LoVo (cell line): Measurements from ENCODE around the gene EEF1AKMT2.
A peak's percentile ranks its signal among the peaks of the same experiment; 100 is the strongest.
"Not testable (repeated sequence)": the region's sequence is repeated elsewhere in the genome, so short reads cannot be mapped to it uniquely, and the experiment has no call there.

ENCODE experiments used
- DNase-seq: peaks from one replicate; pipeline ENCODE4 v3.0.0-alpha.2; 2016; ENCODE audit warnings: low spot score

Gene EEF1AKMT2

DNA sequence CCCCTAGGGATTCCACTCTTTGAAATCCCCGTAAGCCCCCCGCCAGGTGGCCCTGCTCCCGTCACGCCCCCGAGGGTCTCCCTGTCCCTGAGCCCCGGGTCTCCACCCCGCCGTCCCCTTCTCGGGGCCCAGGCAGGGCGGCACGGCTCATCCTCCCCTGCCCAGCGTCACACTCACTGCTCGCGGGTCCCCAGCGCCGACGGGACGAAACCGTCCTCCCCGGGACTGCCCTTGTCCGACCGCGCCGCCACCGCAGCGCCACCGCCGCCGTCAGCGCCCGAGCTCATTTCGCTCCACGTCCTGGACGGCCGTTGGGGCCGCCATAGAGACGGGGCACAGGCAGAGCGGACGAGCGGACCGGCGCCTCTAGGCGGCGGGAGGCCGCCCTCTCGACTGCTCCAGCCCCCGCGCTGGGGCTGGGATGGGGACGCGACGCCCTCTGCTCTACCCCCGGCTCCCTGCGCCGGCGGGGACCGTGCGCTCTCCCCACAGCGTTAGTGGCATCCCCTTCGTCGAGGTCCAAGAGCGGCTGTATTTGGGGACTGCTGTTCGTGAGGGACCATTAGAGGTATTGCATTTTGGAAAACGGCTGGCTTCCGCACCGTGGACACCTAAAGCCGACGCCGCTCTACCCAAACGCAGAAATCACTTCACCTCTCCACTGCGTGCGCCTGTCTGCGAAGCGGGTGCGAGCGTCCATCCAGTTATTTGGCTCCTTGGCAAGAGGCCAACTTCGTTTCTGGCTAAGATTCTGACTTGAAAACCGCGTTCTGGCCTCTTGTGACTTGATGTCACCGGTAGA lies at the start of gene EEF1AKMT2:
EEF1AKMT2 (minus strand) TSS at position 341 of the 802 bp plus-strand sequence; CDS start at position 287, 54 bp downstream.
- DNase-seq = peak; percentile 82

GRCh38 chr10:124837687-124838086 lies 46.0 kb upstream of the EEF1AKMT2 start:
- no peak for DNase-seq

DNA sequence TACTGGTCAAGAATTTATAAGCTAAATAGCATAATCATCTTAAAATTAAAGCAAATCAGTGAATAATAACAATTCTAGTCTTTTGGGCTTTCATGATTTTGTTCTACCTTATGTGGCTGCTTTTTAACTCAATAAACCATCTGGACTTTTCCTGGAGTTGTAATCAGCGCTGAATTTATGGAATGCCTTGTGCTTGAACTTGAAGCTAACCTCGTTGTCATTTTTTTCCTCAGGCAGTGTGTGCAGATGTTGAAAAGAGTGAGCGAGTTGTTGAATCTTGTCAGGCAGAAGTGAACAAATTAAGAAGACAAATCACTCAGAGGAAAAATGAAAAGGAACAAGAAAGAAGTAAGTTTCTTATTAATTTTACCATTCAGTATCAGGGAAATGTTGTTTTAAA lies 39.4 kb upstream of the EEF1AKMT2 start:
- no peak for DNase-seq

- DNase-seq = no peak
These were observed 38.8 kb upstream of the EEF1AKMT2 start for GRCh38 chr10:124830445-124830844.

GRCh38 chr10:124829447-124830115 lies 37.9 kb upstream of the EEF1AKMT2 start:
- no peak for DNase-seq

- peak; percentile 9 for DNase-seq
These were observed 35.8 kb upstream of the EEF1AKMT2 start for GRCh38 chr10:124827474-124827873.

DNA sequence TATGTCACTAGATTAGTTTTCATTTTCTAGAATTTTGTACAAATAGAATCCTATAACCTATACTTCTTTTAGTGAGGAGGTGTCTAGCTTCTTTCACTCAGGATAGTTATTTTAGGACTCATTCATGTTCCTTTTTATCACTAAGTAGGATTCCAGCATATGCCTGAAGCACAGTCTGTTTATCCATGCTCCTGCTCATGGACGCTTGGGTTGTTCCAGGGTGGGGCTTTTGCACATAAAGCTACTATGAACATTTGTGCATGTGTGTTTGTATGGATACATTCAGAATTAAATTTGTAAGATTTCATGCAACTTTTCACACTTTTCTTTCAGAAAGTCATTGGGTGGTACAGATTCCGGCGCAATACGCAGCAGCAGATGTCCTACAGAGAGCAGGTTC lies 34.6 kb upstream of the EEF1AKMT2 start:
- DNase-seq = no peak

- no peak for DNase-seq
These were observed 34.0 kb upstream of the EEF1AKMT2 start for GRCh38 chr10:124825702-124826101.

DNA sequence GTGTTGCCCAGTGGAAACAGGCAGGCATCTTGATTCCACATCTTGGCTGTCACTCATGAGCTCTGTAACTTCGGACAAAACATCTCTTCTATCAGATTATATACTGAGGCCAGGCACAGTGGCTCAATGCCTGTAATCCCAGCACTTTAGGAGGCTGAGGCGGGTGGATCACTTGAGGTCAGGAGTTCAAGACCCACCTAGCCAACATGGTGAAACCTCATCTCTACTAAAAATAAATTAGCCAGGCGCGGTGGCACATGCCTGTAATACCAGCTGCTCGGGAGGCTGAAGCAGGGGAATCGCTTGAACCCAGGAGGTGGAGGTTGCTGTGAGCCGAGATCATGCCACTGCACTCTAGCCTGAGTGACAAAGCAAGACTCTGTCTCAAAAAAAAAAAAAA lies 33.2 kb upstream of the EEF1AKMT2 start:
- DNase-seq = not testable (repeated sequence)

DNA sequence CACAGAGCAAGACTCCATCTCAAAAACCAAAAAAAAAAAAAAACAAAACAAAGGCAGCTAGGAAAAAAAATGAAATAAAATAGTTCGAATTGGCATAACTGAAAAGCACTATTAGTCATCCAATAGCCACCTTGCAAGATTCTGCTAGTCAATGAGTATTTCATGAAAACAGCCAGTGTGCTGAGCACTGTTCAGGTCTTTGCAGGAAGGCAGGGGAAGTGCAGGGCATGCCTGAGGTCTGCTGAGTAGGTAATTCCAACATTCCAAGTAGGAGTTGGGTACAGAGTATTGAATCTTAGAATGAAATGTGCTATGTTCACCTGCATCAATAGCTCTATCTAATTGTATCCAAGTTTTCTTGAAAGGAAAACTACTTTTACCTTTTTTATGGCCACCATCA lies 32.8 kb upstream of the EEF1AKMT2 start:
- DNase-seq = no peak

DNA sequence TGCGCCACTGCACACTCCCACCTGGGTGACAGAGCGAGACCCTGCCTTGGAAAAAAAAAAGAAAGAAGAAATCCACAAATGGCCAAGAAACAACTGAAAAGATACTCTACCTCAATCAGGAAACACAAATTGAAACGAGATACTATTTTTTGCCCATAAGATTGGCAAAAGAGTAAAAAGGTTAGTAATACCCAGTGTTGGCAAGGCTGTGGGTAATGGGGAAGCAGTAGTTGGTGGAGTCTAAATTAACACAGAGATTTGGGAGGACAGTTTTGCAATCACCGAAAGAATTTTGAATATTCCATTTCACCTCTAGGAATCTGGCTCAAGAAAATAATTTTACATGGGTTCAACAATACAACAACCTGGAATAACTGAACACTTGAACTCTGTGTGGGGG lies 29.8 kb upstream of the EEF1AKMT2 start:
- DNase-seq = no peak

- DNase-seq = no peak
These were observed 28.4 kb upstream of the EEF1AKMT2 start for GRCh38 chr10:124820121-124820520.

- no peak for DNase-seq
These were observed 10.6 kb upstream of the EEF1AKMT2 start for GRCh38 chr10:124802313-124802675.

GRCh38 chr10:124799211-124799610 lies 7.5 kb upstream of the EEF1AKMT2 start:
- DNase-seq = no peak

- no peak for DNase-seq
These were observed 7.1 kb upstream of the EEF1AKMT2 start for GRCh38 chr10:124798781-124799180.

DNA sequence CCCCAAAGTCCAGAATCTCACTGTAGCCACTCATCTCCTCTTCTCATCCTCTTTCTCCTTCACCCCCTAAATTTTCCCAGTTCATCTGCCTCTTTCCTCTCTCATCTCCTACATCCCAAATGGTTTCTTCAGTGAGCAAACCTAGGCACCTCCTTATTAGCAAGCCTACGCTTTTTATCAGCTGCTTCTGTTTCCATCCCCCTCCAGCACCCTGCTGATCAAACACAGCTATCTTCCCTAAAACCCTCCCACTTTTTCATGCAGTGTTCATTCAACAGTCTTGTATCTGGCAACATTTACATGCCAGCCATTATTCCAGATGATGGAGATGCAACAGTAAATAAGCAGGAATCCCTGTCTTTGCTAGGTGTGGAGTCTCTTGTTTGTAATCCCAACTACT lies 6.7 kb upstream of the EEF1AKMT2 start:
- DNase-seq = no peak

GRCh38 chr10:124792998-124793352 lies 1.3 kb upstream of the EEF1AKMT2 start:
- DNase-seq = no peak

- not testable (repeated sequence) for DNase-seq
These were observed 8.8 kb downstream of the EEF1AKMT2 start for GRCh38 chr10:124782900-124783299.

DNA sequence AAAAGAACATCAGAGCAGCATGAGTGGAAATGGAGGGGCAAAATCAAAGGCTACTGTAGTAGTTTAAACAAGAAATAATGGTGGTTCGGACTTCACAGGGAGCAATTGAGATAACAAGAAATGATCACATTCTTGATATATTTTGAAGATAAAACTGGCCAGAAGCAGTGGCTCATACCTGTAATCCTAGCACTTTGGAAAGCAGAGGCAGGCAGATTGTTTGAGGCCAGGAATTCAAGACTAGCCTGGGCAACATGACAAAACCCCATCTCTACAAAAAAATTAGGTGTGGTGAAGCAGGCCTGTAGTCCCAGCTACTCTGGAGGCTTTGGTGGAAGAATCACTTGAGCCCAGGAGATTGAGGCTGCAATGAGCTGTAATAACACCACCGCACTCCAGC lies 22.9 kb downstream of the EEF1AKMT2 start:
- DNase-seq = no peak

GRCh38 chr10:124765256-124765655 lies 26.4 kb downstream of the EEF1AKMT2 start:
- no peak for DNase-seq

GRCh38 chr10:124763267-124763666 lies 28.4 kb downstream of the EEF1AKMT2 start:
- DNase-seq = no peak

GRCh38 chr10:124762281-124762680 lies 29.4 kb downstream of the EEF1AKMT2 start:
- no peak for DNase-seq

GRCh38 chr10:124756156-124756903 lies 35.4 kb downstream of the EEF1AKMT2 start:
- no peak for DNase-seq
